Spinal cord (tissue), 10 donors: Measurements from ENCODE around the gene N4BP2. TPM values are rescaled to one million over a fixed set of nuclear protein-coding genes. Genes with fewer than 3 reads are reported as not detected.
"Not testable (repeated sequence)": the region's sequence is repeated elsewhere in the genome, so short reads cannot be mapped to it uniquely, and the experiment has no call there.

Experiments
- DNase-seq, 6 donors: peaks; one replicate each; pipeline versions ENCODE4 v3.0.0 to v3.0.0-alpha.2; 2013 to 2015; ENCODE audit warnings: low spot score in 6 of 6, low read depth in 4 of 6
- H3K27ac ChIP-seq: one replicate; pipeline ENCODE4 v1.5.1; 2013; ENCODE audit warnings: low read depth, low read length, control low read depth
- H3K27me3 ChIP-seq: one replicate; pipeline ENCODE4 v1.6.1; 2013; ENCODE audit warnings: low read length; ENCODE audit not compliant: control insufficient read depth, insufficient read depth
- H3K36me3 ChIP-seq: one replicate; pipeline ENCODE4 v1.6.1; 2013; ENCODE audit warnings: low read length; ENCODE audit not compliant: control insufficient read depth, insufficient read depth
- H3K4me1 ChIP-seq: one replicate; pipeline ENCODE4 v1.6.1; 2013; ENCODE audit warnings: low read length; ENCODE audit not compliant: control insufficient read depth, insufficient read depth
- H3K4me3 ChIP-seq: one replicate; pipeline ENCODE4 v1.5.1; 2013; ENCODE audit warnings: low read depth, low read length, control low read depth
- H3K9me3 ChIP-seq: one replicate; pipeline ENCODE4 v1.6.1; 2013; ENCODE audit warnings: low read length; ENCODE audit not compliant: control insufficient read depth, insufficient read depth
- WGBS: methylation state at CpG from one replicate; pipeline ENCODE4 v1.1.5; 2013; ENCODE audit warnings: missing lambda C conversion rate; ENCODE audit not compliant: insufficient coverage; 5-methylcytosine and 5-hydroxymethylcytosine counted together
- long read RNA-seq, 4 donors: transcript quantifications; one replicate each; lab custom pipeline, GENCODE V29; 2026
- polyA plus RNA-seq, 2 donors: library from polyadenylated mRNA; unstranded; fragments of 120-200 nt; gene quantifications; one replicate each; pipeline ENCODE4 v1.2.1, GENCODE V29; 2013; ENCODE audit not compliant: insufficient read length in 2 of 2
- total RNA-seq, 2 donors: library from RNA; depleted of rRNA in 1 of 2; stranded (reverse); fragments of 120-200 nt in 1 of 2; fragments of >200 nt in 1 of 2; gene quantifications; one replicate each; pipeline versions ENCODE4 v1.2.3 to v1.2.4, GENCODE V29; 2013 to 2014
- donor health status: healthy.

The N4BP2 gene
- total RNA-seq = 10 to 100 TPM; 25.6 to 52.2 TPM
- polyA plus RNA-seq = 10 to 100 TPM in 1 of 2 donors, 1 to 10 TPM in 1; 9.1 to 13.7 TPM
- long read RNA-seq, donor 1, partial matches to known transcripts = 0 of 1 reads
- long read RNA-seq, donor 1, other reads (novel, unspliced or antisense) = 0 of 1 reads
- long read RNA-seq, donor 2 = 0 reads
- long read RNA-seq, donor 3 = 0 reads
- long read RNA-seq, donor 4 = 0 reads

DNA sequence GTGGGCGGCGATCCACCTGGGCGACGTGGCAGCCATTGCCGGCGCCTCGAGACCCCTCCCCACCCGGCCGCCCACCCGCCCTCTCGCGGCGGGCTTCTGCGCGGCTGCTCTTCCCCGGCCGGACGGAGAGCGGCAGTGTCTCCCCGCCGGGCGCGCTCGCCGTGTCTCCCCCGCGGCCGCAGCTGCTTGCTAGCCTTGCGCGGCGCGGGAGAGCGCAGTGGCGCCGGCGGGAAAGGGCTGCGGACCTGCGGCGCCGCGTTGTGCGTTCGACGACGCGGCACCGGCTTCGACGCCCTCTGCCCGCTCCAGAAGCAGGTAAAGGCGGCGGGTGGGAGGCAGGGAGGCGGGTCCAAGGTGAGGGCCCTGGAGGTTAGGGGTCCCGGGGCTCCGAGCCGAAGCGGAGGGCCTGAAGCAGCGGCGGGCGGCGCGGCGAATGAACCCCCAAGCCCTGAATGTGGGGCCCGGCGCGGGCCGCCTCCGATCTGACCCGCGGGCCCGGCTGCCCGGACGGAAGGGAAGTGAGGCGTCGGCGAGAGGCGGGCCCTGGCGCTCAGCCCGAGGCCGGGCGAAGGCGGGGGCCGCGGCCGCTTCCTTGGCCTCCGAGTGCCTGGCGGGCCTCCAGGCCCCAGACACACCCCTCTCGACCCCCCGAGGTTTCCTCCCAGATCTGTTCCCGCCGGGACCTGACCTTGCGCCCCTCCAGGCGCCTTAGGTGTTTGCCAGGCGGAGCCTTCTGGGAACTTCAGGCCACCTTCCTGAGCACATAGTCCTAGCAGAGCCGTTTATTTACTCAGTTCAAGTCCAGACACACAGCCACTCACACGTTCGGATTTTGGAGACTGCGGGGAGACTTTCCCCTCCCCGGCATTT, at the start of gene N4BP2:
TSS of gene N4BP2 (plus strand) at position 135 of the 870 bp plus-strand sequence. CDS start 40,491 bp downstream, outside the sequence.
- H3K9me3 ChIP-seq = no peaks in the 10 kb centered on the region
- no peaks in the 10 kb centered on the region for H3K27me3 ChIP-seq
- peak within 1 kb of the TSS; percentile 94 for H3K27ac ChIP-seq
- WGBS = under 1% methylated on average over 98 of the region's 99 CpGs
- DNase-seq = peak; percentile 76 to 96 (median 82)
- H3K4me1 ChIP-seq = peaks cover 14% of the 10 kb centered on the region
- H3K4me3 ChIP-seq = peak within 1 kb of the TSS; percentile 79
- H3K36me3 ChIP-seq = peaks cover 15% of the 10 kb centered on the region

DNA sequence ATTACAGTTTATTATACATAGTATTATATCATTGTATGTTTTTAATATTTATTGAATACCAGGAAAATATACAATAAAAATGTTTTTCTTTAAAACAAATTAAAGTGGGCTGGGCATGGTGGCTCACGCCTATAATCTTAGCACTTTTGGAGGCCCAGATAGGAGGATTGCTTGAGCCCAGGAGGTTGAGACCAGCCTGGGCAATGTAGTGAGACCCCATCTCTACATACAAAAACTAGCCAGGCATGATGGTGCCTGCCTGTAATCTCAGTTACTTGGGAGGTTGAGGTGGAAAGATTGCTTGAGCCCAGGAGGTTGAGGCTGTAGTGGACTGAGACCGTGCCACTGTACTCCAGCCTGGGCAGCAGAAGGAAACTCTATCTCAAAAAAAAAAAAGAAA, 40.6 kb upstream of the N4BP2 start:
- no peak overlapping the region for H3K27ac ChIP-seq
- DNase-seq = no peak
- H3K36me3 ChIP-seq = no peaks in the 10 kb centered on the region
- H3K4me3 ChIP-seq = no peak overlapping the region
- H3K9me3 ChIP-seq = no peaks in the 10 kb centered on the region
- no peaks in the 10 kb centered on the region for H3K27me3 ChIP-seq
- no peaks in the 10 kb centered on the region for H3K4me1 ChIP-seq
- no CpG with 5 or more reads among the region's 2 CpGs for WGBS

DNA sequence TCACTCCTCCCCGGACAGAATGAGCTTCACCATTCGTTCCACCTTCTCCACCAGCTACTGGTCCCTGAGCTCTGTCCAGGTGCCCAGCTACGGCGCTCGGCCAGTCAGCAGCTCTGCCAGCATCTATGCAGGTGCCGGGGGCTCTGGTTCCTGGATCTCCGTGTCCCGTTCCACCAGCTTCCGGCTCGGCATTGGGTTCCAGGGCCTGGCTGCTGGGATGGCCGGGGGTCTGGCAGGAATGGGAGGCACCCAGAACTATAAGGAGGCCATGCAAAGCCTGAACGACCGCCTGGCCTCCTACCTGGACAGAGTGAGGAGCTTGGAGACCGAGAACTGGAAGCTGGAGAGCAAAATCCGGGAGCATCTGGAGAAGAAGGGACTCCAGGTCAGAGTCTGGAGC, 36.4 kb upstream of the N4BP2 start:
- no peaks in the 10 kb centered on the region for H3K4me1 ChIP-seq
- 94% methylated on average over 15 of the region's 15 CpGs for WGBS
- no peaks in the 10 kb centered on the region for H3K27me3 ChIP-seq
- no peak for DNase-seq
- H3K9me3 ChIP-seq = no peaks in the 10 kb centered on the region
- H3K36me3 ChIP-seq = no peaks in the 10 kb centered on the region
- H3K4me3 ChIP-seq = no peak overlapping the region
- H3K27ac ChIP-seq = no peak overlapping the region

DNA sequence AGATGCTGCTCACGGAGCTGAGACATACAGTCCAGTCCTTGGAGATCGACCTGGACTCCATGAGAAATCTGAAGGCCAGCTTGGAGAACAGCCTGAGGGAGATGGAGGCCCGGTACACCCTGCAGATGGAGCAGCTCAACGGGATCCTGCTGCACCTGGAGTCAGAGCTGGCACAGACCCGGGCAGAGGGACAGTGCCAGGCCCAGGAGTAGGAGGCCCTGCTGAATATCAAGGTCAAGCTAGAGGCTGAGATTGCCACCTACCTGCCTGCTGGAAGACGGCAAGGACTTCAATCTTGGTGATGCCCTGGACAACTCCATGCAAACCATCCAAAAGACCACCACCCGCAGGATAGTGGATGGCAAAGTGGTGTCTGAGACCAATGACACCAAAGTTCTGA, 35.5 kb upstream of the N4BP2 start:
- H3K4me3 ChIP-seq, DNase-seq, H3K27ac ChIP-seq, H3K27me3 ChIP-seq, H3K9me3 ChIP-seq, H3K4me1 ChIP-seq, H3K36me3 ChIP-seq: not testable (repeated sequence)
- WGBS = 93% methylated on average over 6 of the region's 7 CpGs

DNA sequence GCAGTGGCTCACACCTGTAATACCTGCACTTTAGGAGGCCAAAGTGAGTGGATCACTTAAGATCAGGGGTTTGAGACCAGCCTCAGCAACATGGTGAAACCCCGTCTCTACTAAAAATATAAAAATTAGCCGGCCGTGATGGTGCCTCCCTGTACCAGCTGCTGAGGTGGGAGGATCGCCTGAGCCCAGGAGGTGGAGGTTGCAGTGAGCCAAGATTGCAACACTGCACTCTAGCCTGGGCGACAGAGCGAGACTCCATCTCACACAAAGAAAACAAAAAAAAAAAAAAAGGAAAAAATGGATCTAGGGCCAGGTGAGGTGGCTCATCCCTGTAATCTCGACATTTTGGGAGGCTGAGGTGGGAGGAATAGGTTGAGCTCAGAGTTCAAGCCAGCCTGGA, 32.6 kb upstream of the N4BP2 start:
- no CpG with 5 or more reads among the region's 7 CpGs for WGBS

DNA sequence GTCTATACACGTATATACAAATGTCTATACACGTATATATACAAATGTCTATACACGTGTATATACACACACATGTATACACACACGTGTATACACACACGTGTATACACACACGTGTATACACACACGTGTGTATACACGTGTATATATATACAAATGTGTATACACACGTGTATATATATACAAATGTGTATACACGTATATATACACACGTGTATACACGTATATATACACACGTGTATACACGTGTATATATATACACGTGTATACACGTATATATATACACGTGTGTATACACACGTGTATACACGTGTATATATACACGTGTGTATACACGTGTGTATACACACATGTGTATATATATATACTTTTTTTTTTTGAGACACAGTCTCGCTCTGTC, 23.9 kb upstream of the N4BP2 start:
- no peaks in the 10 kb centered on the region for H3K9me3 ChIP-seq
- no peak for DNase-seq
- no peak overlapping the region for H3K4me3 ChIP-seq
- no peak overlapping the region for H3K27ac ChIP-seq
- no peaks in the 10 kb centered on the region for H3K4me1 ChIP-seq
- H3K27me3 ChIP-seq = no peaks in the 10 kb centered on the region
- no CpG with 5 or more reads among the region's 22 CpGs for WGBS
- H3K36me3 ChIP-seq = no peaks in the 10 kb centered on the region

More for the DNA sequence above, 32.6 kb upstream of the N4BP2 start:
- H3K27me3 ChIP-seq, H3K36me3 ChIP-seq, H3K4me1 ChIP-seq, H3K9me3 ChIP-seq, H3K4me3 ChIP-seq, H3K27ac ChIP-seq, DNase-seq: not testable (repeated sequence)

DNA sequence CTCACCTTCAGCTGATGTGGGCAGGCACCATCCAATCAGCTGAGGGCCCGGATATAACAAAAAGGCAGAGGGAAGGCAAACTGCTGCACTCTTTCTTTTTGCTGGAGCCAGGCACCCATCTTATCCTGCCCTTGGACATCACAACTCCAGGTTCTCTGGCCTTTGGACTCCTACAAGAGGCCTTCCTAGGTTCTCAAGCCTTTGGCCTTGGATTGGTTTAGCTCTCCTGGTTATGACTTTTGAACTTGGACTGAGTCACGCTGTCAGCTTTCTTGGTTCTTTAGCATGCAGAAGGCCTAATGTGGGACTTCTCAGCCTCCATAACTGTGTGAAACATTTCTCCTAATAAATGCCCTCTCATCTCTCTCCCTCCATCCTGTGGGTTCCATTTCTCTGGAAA, 23.0 kb upstream of the N4BP2 start:
- Histone ChIP-seq H3K36me3 (no peaks in the 10 kb centered on the region), H3K9me3 (no peaks in the 10 kb centered on the region), H3K4me1 (no peaks in the 10 kb centered on the region), H3K4me3 (no peak overlapping the region), H3K27ac (no peak overlapping the region), H3K27me3 (no peaks in the 10 kb centered on the region)
- 94% methylated on average over 2 of the region's 2 CpGs for WGBS
- DNase-seq = no peak

DNA sequence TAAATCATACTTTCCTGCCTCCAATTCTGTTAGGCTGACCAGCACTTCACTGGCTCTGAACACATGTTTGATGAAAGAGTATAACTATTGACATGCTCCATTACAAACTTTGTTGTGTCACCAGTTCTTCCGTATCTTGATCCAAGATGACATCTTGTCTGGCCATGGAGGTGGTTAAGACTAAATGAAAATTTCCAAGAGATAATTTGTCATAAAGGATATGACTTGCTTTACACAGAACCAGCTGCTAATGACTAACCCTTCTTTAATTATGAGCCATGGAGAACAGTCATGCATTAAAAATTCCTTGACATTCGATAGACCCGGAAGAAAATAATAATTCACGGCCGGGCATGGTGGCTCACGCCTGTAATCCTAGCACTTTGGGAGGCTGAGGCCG, 17.7 kb upstream of the N4BP2 start:
- no peak overlapping the region for H3K27ac ChIP-seq
- H3K4me1 ChIP-seq = no peaks in the 10 kb centered on the region
- H3K27me3 ChIP-seq = no peaks in the 10 kb centered on the region
- DNase-seq = no peak
- H3K9me3 ChIP-seq = no peaks in the 10 kb centered on the region
- WGBS = 97% methylated on average over 6 of the region's 7 CpGs
- peaks cover 3% of the 10 kb centered on the region for H3K36me3 ChIP-seq
- H3K4me3 ChIP-seq = no peak overlapping the region

DNA sequence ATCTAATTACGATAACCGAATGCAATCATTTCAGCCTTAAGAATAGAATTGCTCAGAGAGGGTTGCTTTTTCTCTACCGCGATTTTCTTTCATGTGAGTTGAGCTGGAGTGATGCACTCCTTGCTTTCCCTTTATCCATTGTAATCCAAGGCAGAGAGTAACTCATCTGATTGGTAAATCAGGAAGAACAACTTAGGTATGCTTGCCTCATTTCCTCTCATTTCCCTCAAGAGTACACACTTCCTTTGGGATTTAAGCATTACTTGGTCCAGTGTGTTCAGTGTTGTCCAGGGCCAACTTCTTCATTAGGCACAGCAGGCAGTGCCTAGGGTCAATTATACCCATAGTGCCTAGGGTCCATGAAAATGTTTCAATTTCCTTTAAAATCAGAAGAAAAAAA, 15.7 kb upstream of the N4BP2 start:
- no peaks in the 10 kb centered on the region for H3K27me3 ChIP-seq
- no CpG with 5 or more reads among the region's 4 CpGs for WGBS

DNA sequence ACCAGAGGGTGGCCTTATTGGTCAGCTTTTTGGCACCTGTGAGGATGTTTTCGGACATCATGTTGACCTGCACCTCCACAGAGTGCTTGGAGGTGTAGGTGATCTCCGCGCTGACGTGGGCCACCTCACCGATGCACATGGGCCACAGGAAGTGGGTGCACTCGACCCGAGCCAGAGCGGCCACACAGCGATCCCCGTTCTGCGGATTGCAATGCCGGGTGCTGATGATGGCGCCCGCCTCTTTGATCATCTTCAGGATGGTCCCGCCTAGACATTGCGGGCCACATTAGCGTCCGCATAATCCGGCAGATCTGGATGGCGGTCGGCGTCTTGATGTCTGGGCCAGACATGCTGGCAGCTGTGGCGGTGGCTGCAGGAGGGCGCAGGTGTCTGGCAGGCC, 12.9 kb upstream of the N4BP2 start:
- Histone ChIP-seq H3K4me3 (no peak overlapping the region), H3K36me3 (peaks cover 3% of the 10 kb centered on the region), H3K27me3 (no peaks in the 10 kb centered on the region), H3K4me1 (no peaks in the 10 kb centered on the region), H3K9me3 (no peaks in the 10 kb centered on the region), H3K27ac (no peak overlapping the region)
- no peak for DNase-seq
- 97% methylated on average over 22 of the region's 24 CpGs for WGBS

More for the DNA sequence above, 15.7 kb upstream of the N4BP2 start:
- no peak for DNase-seq
- Histone ChIP-seq H3K9me3 (no peaks in the 10 kb centered on the region), H3K4me3 (no peak overlapping the region), H3K27ac (no peak overlapping the region), H3K36me3 (peaks cover 3% of the 10 kb centered on the region), H3K4me1 (no peaks in the 10 kb centered on the region)
